DND-41 (cell line): Measurements from ENCODE around the gene SORBS1.

Experiments used
- CTCF ChIP-seq: IDR thresholded peaks from 2 replicates; pipeline ENCODE4 v1.5.1; 2012; ENCODE audit warnings: borderline replicate concordance, low read length, moderate library complexity, mild to moderate bottlenecking; ENCODE audit not compliant: poor library complexity, severe bottlenecking; ENCODE audit errors: extremely low read depth
- EZH2 ChIP-seq: IDR thresholded peaks from 3 replicates; pipeline ENCODE4 v1.6.1; 2012; ENCODE audit warnings: borderline replicate concordance, low read depth, mild to moderate bottlenecking, moderate library complexity, low read length, inconsistent platforms; ENCODE audit not compliant: severe bottlenecking

- TF ChIP-seq CTCF = no peak
- TF ChIP-seq EZH2 = no peak
These were observed 163.4 kb downstream of the SORBS1 start for GRCh38 chr10:95397747-95398146.
